GM19452 (cell line): ENCODE data around the gene SLC6A12.
"Not testable (repeated sequence)": the region's sequence is repeated elsewhere in the genome, so short reads cannot be mapped to it uniquely, and the experiment has no call there.

Experiments
- ATAC-seq: cut with Tn5 transposase; IDR thresholded peaks from one replicate; pipeline ENCODE4 v1.9.1; 2021; ENCODE audit not compliant: unreplicated experiment

SLC6A12 gene

DNA sequence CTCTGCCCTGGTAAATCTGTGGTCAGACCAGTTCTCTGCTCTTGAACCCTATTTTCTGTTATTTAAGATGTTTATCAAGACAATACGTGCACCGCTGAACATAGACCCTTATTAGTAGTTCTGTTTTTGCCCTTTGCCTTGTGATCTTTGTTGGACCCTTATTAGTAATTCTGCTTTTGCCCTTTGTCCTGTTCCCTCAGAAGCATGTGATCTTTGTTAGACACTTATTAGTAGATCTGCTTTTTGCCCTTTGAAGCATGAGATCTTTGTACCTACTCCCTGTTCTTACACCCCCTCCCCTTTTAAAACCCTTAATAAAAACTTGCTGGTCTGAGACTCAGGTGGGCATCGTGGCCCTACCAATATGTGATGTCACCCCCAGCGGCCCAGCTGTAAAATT is 22.0 kb upstream of the SLC6A12 start:
- not testable (repeated sequence) for ATAC-seq

DNA sequence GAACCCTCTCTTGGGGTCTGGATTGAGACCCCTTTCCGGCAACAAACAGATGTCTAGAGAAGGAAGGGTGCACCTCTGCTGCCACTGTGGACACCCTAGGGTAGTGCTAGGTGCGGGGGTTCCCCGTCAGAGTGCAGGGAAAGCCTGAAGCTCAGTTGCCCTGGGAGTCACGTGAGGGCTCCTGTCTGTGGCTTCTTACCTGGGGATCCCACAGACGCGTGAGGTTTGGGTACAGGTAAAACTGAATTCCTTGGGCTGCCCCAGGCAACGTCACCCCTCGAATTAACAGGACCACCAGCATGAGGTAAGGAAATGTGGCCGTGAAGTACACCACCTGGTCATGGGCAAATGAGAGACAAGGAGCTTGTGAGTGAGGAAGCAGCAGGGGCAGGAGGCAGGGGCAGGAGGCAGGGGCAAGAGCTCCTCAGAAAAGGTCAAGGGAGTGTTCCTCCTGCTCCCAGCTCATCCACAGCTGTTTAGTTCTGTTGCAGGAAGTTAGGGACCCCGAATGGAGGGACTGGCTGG is 21.0 kb upstream of the SLC6A12 start:
- ATAC-seq, result no peak

DNA sequence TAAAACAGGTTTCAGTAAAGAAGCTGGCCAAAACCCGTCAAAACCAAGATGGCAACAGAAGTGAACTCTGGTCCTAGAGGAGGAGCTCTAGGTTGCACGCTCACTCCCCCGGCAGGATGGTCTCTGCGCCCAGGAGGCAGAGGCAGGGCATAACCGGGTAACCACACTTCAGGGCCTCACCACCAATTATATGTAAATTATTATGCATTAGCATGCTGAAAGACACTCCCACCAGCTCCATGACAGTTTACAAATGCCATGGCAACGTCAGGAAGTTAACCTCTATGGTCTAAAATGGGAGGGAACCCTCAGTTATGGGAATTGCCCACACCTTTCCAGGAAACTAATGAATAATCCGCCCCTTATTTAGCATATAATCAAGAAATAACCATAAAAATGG is 20.1 kb upstream of the SLC6A12 start:
- no peak for ATAC-seq

DNA sequence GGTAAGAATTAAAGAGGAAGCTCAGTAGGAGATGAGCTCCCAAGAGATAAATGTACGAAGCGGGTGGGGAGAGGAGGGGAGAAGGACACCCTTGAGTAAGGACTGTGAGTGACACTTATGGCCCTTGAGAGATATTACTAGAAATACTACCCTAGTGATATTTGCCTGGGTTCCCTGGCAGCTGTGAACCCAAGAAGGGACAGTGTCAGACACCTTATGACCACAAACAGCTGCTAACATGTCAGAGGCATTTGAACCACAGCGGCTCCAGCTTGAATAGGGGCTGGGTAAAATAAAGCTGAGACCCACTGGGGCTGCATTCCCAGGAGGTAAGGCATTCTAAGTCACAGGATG is 19.6 kb upstream of the SLC6A12 start:
- ATAC-seq, result no peak

DNA sequence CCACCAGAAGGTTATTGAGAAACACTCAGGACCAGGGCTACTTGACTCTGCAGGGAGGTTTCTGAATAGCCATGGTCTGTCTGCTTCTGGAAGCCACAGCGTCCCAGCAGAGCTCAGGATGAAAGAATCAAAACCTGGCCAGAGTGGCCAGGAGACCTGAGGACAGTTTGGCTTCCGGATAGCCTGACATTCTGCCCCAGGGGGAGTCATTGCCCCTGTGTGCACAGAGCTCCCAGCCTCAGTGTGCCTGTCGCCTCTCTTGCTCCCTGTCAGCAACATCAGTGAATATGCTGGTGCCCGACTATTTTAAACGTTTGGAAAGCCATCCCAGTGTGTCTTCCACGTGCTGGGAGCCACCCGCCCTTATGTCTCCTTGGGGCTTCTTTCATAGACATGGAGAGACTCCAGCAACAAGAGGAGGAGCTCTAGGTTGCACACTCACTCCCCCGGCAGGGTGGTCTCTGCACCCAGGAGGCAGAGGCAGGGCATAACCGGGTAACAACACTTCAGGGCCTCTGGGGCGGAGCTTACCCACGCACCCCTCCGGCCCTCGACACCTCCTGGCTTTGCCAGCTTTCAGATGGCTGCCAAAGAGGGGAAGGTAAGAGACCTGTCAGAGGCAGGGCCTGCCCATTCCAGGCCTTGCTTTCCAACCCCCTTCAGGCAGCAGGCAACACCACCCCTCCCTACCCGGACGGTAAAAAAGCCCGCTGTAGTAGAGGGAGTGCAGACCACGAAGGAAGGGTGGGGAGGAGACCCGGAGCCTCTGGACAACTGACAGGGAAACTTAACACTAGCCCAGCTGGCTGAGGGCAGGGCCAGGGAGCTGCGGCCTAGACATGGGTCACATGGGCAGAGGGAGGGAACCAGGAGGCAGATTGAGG is 19.0 kb upstream of the SLC6A12 start:
- no peak for ATAC-seq

DNA sequence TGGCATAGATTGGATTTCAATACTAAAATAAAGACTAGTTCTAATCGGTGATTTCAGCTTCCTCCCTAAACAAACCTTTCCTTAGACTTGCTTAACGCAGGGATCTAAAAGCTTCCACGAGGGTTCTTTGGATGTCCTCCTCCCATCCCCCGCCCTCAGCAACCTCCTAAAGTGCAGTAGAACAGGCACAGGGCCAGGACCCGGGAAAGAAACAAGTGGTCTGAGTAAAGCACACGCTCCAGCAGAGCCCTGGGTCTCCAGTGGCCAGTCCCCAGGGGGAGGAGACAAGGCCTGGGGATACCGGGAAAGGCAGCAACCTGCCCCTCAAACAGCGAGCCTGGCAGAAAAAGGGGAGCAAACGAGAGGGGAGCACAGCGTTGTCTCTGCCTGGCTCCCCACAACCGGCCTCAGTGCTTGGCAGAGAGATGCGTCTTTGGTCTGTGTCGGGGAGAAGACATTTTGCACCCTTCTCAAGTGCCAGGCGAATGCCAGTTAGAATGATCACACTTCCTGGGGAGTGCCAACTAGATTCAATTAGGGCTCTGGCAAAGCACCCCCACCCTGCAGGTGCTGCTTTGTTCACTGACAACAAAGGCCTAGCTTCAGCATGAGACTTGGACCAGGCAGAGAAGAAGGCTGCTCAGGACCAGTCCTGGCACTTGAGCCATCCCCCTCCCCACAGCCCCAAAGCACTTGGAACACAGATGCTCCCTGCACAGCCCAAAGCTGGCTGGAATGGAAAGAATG is 17.1 kb upstream of the SLC6A12 start:
- no peak for ATAC-seq

DNA sequence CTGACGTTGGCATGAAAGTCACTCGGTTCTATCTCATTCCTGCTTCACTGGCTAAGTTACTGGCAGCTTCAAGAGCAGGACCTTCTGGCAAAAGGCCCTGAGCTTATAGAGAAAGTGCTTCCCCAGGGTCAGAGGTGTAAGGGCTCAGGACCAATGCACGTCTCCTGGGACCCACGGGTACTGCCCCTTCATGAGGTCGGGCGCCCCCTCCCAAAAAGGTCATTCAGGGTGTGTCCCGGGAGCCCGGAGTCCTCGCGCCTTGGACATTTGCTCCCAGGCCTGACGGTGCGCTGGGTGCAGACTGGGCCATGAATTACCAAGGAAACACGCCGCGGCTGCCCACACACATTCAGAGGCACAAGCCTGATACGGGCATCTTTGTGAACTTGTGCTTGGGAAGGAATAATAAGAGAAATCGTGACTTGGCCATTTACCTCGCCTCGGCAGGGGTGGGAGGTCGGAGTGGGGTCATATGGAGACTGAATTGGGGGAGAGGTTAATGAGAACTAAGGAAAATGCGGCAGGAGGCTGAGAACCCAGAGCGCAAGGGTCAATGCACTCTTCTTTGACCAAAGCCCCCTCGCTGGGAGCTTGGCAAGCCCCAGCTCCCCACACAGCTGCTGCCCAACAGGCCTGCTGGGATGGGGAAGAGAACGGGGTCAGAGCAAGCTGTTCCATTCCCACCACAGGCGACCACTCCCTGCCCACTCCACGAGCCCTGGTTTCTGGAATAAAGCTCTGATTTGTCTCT is 15.7 kb upstream of the SLC6A12 start:
- ATAC-seq, result no peak

DNA sequence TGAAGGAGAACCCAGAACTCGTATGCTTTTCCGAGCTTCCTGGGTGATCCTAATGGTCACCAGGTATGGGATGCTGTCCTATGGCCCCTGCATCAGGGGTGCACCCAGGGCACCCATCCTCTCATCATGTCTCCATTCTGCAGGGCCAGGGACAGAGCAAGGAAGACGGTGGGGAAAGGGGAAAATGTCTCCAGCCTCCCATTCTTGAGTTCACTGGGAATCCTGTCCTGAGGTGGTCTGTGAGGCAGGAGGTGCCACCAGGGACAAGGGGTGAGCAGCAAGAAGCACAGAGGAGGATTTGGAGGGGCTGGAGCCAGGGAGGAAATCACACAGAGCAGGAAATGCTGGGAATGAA is 14.9 kb upstream of the SLC6A12 start:
- ATAC-seq, result no peak

DNA sequence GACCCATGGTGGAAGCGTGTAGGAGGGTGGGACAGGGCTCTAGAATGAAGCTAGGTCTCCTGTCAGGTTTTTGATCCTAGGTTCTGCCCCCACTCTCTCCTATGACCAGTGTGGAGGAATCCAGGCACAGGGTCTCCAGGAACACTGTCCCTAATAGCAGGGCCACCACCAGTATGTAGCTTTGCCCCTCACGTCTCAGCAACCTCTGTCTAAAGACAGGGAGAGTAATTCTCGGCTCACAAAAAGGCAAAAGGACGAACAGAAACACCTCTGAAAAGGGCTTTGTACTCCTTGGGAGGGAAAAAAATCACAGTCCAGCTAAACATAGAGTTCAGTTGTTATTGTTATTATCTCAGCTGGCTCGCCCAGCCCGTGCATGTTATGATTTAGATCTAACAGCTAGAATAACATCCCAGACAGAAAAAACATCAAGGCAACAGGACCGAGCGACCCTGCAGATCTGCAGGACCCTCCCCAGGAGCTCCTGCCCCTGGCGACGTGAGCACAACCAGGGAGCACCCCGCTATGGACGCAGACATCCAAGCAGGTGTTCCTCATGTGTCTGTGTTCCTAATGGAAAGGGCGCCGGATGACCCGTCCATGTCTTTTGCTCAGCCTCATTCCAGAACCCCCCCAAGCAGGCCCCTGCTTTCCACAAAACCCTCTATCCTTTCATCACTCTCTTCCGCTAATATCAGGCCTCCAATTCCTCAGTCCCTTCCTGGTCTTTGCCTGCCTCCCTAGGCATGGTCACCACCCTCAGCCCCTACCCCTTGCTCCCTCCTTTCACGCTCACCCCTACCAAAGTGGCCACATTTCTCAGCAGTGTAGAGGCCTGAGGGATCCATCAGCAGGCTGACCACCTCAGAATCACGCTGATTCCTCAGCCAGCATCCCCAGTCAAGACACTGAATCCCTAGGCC is 14.2 kb upstream of the SLC6A12 start:
- ATAC-seq, result no peak

DNA sequence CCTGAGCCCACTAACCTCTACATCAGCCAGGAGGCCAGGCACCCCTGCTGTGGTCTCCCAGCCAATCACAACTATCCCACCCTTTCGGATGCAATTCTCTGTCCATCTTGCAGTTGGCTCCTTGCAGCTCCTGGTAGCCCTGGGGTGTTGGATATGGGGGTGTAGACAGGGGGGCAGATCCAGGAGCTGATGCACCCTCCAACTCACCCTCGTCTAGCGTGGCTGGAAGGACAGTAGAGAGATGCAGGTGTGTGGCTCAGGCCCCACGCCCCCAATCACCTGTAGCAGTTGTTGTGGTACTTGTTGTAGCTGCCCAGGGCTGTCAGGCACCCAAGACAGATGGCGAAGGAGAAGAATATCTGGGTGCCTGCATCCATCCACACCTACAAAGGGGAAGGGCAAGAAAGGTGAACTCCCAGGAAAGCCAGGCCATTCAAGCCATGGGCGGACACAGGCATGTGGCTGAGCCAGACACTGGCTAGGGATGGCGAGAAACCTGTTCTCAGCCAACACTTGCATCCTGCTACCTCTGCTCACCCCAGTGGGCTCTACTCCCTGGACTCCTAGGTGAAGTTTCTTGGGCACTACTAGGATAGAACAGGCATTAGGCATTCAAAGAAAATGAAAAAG is 13.4 kb upstream of the SLC6A12 start:
- no peak for ATAC-seq

DNA sequence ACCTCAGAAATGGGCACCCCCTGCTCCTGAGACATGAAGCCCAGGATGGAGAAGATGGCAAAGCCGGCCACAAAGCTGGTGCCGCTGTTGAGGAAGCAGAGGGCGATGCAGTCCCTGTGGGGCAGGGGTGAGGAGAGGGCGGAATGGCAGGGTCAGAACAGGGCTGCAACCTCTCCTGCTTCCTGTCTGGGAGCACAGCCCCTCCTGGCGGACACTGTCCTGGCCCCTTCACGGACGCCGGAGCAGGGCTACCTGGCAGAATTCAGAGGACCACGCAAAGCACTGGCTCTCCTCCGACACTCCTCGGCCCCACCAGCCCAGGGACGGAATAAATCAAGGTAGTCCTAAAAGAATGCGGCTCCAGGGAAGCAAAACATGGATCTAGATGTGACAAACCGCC is 12.4 kb upstream of the SLC6A12 start:
- ATAC-seq, result no peak

DNA sequence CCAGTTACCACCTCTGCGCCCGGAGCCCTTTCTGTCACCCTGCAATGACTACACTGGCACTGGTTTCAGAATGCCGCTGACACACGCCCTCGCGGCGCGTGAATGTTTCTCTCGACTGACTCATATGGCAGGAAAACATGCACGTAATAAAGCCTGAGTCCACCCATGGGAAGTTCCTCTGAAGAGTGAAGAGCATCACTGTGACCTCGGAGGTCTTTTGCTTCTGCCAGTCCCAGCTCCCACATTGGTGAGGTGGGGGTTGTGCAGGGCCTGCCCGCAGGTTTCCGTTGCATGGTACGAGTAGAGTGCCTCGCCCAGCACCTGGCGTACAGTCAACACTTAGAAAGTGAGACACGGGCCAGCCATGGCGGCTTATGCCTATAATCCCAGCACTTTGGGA is 11.1 kb upstream of the SLC6A12 start:
- ATAC-seq, result no peak

DNA sequence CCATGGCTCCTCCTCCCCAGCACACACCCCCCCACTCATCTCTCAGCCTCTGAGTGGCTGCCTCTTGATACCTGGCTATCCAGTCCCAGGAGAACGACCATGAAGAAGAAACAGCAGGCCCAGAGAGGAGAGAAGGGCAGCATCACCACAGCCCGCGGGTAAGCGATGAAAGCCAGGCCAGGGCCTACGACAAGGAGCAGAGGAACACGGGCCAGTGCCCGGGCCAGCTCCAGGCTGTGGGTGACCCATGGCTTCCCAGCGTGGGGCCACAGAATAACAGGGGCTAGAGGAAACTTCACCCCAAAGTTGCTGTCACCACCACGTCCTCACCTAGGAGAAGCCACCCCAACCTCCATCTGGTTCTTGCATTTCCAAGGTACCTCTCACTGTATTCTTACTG is 10.4 kb upstream of the SLC6A12 start:
- ATAC-seq, result no peak

DNA sequence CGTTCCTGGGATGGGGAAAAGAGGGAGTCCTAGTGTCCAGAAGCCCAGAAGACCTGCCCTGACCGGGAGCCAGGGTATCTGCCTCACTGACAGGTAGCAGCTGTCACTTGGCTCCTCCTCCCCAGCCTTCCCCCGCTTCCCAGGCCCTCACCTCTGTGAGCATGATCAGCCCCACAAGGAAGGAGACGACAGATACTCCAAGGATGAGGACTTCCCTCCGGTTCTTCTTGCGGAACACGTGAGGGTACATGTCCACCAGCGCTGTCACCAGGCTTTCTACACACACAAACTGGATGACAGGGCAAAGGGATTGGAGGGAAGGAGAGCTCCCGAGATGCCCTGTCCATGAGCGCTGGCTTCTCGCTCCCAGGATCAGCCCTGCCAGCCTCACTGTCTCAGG is 9.9 kb upstream of the SLC6A12 start:
- ATAC-seq, result no peak

DNA sequence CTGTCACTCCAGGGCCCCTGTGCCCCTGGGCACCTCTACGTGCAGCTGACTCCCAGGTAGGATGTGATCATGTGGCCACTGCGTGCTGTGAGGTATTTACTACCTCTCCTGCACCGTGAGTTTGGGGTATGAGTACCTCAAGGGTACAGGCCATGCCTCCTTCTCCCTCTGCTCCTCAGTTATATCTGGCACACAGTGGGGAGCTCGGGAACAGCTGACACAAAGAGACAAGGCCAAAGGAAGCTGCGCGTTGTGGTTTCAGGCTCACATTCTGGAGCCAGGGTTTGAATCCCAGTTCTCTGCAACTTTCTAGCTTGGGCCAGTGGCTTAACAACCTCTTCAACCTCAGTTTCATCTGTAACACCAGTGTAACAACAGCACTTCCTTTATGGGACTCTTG is 7.8 kb upstream of the SLC6A12 start:
- no peak for ATAC-seq

DNA sequence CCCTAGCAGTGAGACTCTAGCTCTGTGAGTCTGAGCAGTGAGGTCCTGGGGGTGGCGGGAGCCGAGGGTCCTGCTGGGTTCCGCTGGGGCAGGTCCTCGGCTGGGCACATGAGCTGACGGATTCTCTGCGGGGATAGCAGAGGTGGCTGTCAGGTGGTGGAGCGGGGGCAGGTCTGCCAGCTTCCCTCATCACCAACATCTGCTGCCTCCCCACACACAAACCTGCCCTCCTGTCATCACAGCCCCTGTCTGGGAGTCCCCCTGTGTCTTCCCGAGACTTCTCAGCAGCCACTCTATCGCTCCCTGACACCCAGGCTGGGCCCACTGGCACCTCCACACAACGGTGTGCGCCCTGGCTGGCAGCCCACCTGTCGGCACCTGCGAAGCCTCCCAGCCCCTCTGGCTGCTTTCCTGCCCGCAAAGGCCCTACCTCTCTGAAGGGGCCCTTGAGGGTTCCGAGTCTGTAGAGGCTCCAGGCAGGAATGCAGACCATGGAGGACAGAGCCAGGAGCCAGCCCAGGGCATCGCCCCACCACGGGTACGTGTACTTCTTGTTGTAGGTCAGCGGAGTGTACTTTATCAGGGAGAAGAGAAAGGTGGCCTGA is 7.1 kb upstream of the SLC6A12 start:
- ATAC-seq, result no peak

DNA sequence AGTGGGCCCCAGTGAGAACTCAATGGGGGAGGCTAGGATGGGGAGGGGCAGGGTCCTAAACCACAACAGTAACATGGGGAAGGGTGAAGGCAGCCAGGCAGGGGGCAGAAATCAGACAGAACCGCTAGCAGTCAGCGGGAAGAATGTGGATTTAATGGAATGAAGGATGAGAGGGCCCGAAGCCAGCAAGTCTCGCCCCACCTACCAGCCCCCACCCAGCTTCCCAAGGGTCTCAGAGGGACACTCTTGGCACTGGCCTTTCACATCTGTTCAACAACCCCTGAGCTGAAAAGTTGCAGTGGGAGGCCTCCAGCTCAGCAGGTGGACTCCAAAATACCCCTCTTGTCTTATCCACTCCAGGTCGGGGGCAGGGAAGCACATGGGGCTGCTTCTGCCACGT is 6.5 kb upstream of the SLC6A12 start:
- no peak for ATAC-seq

DNA sequence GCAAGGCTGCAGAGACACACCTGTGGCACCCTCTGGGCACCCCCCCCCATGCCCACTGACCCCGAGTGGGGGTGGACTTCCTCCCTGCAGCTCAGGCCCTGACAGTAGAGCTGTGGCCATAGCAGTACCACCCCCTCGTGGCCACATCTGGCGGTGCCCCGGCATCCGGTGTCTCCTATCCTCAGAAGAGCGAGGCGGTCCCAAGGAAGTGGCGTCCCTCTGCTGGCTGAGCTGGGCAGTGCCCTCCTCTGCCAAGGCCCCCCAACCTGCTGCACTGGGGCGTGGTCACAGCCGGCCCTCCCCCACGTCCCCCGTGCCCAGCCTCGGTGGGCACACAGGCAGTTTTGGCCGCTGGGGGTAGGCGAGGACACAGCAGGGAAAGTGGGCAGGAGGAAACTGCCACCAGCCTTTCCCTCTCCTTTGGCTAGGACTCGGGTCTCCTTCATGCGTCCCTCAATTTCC is 6.0 kb upstream of the SLC6A12 start:
- ATAC-seq, result peak; percentile 58

DNA sequence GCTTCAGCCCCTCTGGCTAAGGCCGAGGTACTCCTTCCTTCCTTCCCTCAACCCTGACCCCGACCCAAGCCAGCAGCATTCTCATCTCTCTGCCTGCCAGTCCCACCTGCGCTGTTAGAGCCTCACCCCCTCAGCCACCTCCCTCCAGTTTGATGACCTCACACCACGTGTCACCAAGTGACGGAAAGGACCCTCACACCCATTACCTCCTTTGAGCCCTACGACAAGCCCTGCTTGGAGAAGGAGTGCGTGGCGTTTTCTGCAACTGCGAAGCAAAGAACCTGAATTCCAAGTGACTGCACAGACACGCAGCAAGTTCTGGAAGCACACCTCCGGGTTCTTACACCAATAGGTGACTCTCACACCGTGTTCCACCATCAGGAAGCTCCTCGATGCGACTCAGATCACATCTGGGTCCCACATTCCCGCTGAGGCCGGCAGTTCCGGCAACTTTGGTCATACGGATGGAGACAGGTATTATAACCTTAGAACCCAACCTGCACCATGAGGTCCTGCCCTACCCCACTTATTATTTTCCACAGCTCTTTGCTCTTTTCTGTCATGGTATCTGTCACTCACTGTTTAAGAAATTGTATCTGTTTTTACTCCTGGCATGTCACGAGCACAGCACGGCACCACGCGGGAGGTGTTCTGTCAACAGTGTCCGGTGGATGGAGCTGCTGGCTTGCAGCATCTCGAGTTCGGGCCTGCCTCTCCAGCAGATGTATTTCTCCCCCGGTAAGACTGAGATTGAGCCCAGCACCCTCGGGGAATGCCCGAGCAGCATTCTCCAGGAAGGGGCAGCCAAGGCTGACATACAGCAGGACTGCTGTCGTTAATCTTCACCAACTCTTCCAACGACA is 5.0 kb upstream of the SLC6A12 start:
- ATAC-seq, result no peak
